Superior temporal gyrus (tissue), 1 donor: Measurements from ENCODE around the gene FGGY.
A peak's percentile ranks its signal among the peaks of the same experiment; 100 is the strongest.

Experiments used
- DNase-seq: peaks from one replicate; pipeline ENCODE4 v3.0.0-alpha.2; 2016; ENCODE audit errors: extremely low spot score

The FGGY gene

DNA sequence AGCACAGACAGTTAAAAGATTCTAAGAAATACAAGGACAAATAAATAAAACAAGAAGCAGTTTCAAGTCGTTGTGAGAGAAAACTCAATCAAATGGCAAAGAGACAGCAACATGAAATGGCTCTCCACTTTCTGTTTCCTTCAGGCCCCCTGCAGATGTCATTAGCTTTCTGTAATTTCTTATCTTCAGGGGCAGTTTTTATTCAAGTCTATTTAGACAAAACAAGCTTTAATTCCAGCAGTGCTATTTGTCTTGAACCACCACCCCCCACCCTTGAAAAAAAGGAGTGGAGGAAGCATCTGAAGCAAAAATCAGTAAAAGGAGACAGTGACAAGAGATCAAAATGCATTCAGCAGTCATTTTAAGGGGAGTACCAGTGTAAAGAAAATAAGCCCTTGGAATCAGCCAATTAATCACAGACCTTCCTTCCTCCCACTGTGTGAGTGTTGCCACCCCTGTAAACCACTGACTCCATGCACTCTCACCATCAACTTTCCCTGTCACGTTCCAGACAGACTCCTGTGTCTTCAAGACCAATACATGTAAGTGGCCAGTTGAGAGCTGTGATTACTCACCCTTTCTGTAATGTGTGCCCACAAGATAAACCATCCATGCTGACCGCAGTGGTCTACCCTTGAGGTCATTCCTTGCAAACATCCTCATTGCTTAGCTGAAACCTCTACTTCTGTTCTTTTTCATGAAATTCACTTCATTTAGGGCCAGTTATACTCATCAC is 381.8 kb downstream of the FGGY start:
- no peak for DNase-seq

DNA sequence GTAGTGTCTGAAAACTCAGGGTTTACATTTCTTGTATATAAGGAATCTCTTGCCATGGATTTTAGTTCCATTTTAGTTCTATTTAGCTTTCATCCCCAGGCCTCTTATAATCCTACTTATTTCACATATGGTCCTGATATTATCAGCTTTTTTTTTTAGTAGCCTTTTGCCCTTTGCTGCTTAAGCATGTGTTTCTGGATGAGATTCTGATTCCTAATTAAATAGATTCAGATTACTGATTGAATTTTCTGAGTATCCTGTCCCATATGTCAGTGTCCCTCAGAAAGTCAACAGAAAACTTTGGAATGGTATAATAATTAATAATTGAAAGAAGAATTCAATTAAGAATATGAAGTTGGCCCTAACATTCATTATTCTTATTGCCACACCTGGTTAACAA is 383.1 kb downstream of the FGGY start:
- no peak for DNase-seq

DNA sequence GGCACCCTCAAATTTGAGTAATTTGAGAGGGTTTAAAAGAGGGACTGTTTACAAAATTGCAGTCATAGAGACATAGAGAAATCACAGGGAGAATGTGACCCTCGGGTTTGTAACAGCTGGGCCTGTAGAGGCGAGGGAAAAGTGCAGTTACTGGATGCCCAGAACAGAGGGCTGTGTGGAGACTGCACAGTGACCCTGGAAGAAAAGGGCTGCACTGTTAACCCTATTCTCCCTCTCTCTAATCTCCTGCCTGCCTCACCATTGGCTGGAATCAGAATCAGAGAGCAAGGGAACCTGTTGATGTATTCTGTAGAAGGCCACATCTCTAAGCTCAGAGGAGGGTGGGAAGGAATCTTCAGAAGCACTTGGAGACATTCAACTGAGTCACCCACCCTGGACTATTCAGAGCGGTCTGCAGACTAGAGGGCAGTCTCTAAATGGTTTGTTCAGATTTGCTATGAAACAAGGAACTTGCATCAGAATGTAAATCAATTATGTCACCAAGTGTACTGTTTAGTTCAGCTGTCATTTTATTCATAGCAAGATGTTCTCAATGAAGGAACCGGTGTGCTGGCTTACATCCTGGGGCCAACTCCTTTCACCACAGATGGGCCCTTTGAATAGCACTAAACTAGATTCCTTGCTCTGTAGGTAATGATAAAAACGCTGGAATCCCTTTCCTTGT is 385.6 kb downstream of the FGGY start:
- DNase-seq: no peak

DNA sequence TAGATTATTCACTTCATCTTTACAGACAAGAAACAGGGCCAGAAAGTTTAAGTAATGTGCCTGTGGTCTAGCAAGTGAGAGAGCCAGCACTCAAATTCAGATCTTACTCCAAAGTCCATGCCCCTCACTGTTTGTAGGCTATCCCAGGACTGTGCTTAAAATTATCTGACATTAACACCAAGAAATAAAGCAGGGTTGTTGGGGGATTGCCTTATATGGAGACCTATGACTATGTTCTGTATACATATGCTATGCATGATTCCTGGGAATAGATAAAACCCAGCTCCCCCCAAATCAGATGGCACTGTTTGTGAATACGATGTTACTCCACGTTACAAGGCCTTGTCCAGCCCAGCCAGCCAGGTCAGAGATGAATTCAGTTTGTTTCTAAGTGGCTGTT is 386.3 kb downstream of the FGGY start:
- DNase-seq: no peak

DNA sequence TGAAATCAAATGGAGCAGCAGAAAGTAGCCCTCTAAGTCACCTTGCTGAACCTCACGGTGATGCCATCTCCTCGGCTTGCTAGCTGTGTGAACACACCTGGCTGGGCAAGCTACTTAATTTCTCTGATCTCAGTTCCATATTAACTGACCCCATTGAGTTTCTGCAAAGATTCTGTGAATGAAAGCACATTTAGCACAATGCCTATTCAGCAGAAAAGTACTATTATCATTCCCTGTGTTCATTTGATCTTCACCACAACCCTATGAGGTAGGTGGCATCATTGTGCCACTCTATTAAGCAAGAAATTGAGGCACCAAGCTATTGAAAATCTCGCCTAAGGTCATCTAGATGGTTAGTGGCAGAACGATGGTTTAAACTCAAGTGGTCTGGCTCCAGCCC is 387.8 kb downstream of the FGGY start:
- DNase-seq: no peak

DNA sequence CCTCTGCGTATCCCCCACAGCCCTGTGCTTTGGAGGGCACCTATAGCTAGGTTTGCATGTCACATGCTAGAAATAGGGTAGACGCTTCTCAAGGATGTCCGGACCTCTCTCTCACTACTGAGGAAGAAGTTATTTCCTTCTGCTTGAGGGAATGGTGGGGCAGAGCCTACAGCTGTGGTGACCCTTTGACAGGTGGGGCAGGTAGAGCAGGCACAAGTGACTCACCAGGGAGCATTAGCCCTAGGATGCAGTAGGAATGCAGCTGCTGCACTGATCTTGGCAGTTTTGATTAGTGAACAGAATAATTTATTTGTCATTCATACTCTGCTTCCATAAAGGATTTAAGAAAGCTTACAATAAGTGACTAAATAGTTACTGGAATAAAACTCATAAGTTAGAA is 388.2 kb downstream of the FGGY start:
- DNase-seq: no peak

DNA sequence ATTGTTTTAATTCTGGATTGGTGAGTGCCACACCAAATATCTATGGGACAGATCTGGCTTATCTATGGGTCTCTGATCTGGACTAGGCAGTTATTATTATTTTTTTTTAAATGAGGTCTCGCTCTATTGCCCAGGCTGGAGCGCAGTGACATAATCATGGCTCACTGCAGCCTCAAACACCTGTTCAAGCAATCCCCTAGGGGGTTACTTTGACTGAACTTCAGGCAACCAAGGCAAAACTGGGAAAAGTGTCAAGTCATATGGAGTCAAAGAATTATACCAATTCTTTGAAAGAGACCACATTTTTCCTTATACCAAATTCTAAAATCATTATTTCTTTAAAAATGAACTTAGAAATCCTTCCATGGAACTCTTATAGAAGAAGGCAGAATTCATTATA is 388.8 kb downstream of the FGGY start:
- no peak for DNase-seq

DNA sequence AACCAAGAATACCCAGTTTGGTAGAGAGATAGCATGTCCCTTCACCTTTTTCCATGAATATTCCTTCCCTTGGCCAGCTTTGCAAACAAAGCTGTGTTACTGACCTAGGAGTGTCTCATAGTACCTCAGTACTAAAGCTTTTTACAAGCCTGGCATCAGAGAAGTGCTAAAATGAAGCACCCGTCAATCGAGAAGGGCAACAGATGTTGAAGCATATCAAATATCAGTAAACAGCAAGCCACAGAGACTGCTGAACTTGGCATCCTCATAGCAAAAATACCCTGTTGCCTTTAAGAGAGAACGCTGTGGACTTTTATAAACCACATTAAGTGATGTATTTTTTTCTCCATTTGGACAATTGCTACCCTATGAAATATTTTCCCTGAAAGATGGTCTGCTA is 389.3 kb downstream of the FGGY start:
- DNase-seq: no peak

DNA sequence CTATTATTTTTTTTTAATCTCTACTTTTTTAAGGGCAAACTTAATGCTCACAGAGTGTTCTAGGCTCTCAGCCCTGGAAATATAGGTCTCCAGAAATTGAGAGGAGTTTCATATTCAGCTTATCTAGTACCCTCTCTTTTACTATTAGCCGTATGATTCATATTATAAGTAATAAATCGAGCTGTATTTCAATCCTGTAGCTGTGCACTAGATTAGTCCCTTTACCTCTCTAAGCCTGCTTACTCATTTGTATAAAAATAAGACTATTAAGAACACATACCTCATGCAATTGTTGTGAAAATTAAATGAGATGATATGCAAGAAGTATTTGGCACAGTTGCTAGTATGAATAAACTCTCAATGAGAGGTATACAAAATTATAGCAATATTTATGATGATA is 389.7 kb downstream of the FGGY start:
- no peak for DNase-seq

DNA sequence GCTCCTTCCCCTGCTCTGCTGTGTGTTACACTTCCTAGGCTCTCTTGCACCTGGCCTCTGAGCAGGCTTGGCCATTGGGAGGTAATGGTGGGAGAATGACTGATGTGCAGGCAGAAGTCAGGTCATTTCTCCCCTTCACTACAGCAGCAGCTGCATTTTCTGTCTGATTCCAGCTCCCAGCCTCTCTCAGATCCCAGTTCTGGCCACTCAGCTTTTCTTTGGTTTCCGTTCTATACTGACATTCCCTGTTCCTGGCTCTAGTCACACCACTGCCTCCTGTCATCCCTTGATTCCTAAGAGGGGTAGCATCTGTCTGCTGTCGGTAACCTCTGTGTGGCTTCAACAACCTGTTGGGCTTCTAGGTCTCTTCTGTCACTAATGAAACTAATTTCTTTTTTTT is 390.2 kb downstream of the FGGY start:
- DNase-seq: no peak

DNA sequence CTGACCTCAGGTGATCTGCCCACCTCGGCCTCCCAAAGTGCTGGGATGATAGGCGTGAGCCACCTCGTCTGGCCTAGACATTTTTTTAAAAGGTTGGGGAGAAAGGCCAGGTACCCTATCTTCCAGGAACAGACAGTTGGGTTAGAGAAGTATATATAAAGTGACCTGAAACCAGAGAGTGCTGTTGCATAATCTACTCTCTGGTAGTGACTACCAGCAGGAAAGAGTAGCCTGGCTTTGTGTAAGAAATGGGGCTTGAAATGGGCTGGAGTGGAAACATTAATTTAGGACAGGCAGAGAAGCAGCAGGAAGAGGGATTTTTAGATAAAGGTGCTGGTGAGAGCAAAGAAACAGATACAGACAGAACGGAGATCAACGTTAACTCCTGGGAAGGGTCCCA is 392.1 kb downstream of the FGGY start:
- no peak for DNase-seq

DNA sequence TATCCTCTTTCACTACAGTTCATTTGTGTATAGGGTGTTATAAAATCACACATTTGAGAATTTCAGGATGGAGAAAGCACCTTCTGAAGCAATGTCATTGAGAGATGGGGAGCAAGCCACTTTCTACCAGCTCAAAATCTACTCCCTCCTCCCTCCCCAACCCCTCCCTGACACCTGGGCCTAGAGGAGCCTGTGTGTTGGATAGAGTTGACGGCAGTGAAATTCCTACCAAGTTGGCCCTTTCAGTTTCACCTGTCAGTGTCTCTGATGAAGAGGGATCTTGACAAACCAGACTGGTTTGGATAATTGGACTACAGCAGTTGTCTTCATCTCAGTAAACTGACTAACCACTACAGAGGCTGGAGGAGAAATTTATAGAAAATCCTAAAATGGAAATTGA is 392.8 kb downstream of the FGGY start:
- DNase-seq: no peak

DNA sequence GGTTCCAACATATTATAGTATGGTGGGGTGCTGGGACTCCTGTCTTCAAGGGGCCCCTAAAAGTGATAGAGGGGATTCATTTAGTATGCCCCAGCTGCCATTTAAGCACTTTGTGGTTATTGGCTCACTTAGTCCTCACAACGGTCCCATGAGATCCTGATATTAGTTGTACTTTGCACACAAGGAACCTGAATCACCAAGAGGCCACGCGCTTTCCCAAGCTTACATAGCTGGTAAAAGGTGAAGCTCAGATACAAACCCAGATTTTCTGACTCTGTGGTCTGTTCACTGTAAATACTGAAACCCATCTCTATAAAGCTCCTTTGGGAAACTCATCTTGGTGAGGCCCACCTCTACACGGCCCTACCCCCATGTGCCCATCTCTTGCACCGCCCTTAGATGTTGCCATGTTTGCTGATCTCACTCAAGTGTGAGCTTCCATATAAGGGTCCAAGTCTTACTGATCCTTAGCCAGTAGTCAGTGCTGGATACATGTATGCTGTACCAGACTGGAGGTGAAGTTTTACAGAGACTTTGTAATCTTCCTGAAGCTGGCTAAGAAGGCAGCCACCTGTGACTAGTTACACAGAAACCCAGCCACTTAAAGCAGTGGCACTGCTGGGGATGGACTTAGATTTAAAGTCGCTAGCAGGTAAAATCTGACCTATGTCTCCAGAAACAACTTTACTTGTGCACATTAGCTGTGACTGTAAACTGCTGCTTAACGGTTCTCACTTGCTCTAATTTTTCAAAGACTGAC is 393.5 kb downstream of the FGGY start:
- DNase-seq: no peak

DNA sequence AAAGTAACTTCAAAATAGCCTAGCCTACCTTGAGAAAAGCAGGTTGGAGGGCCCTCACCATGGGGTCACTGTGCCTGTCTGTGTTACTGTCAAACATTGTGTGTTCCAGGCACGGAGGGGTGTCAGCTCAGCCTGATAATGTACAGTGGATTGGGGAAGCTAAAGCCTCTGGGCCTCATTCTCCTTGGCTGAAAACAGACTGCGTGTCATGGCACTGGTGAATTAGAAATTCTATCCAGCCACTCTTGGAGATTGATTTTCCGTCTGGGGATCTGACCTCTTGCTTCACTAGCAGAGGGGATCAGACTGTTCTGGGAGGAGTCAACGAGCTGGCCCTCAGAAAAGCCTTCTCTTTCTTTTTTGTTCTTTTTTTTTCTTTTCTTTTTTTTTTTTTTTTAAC is 394.4 kb downstream of the FGGY start:
- DNase-seq: no peak

DNA sequence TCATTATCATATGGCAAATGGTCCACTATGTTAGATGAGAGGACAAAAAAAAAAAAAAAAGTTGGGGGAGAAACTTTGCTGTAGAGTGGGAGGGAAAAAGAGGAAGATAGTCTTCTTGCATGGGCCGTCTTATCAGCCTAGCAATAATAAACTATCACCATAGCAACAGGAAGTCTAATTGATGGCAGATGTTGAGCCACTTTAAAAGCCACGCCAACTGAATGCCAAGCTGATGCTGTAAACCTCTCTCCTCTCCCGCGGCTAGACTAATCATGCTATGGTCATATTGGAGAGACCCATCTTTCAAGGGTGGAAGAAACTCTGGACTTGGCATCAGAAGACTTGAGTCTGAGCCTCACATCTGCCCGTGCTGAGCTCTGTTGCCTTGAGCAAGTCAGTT is 395.7 kb downstream of the FGGY start:
- DNase-seq: no peak

DNA sequence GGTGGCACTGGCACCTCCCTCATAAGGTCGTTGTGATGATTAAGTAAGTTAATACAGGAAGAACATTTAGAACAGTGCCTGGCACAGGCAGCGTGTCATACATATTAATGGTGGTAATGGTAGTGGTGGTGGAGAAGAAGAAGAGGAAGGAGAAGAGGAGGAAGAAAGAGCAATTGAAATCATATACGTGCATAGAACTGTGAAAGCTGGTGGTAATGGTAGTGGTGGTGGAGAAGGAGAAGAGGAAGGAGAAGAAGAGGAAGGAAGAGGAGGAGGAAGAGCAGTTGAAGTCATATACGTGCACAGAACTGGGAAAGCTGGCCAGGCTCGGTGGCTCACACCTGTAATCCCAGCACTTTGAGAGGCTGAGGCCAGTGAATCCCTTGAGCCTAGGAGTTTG is 396.5 kb downstream of the FGGY start:
- DNase-seq: no peak

DNA sequence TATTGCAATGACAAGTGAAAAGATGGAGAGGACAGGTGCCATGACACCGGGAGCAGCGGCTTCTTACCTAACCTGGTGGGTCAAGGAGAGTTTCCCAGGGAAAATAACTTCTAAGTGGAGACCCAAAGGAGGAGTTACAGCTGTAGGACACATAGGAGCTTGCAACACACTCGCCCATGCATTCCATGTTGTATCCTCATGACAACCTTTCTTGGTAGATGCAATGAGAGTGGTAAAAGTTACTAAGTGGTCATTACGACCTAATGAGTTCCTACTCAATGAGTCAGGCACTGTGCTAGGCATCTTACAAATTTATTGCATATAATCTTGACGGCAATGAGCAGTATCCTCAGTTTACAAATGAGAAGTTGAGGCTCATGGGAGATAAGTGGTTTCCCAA is 398.4 kb downstream of the FGGY start:
- no peak for DNase-seq

DNA sequence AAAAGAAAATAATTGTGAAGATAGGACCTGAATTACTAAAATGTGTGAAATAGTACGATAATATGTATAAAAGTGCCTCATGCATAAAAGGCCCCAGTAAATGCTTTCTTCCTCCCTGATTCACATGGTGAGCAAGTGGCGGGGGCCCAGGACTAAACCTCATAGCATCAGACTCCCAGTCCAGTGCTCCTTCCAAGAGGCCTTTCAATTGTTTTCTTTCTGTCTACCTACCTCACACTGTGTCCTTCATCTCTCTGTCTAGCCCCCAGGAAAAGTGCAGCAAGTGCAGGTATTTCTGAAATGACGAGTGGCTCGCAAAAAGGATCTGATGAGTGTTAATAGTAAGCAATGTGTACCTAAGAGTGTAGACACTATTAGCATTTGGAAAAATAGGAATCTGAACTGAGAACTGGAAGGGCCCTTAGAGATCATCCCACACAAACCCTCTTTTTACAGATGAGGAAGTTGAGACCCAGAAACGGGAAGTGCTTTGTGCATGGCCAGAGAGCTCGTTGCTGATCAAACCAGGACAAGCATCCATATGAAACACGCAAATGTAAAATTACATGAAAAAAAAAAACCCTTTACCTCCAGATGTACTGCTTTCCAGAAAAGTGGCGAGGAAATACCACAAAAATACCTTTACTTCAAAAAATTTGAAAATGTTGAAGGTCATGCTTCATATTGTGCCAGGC is 399.7 kb downstream of the FGGY start:
- DNase-seq: no peak

DNA sequence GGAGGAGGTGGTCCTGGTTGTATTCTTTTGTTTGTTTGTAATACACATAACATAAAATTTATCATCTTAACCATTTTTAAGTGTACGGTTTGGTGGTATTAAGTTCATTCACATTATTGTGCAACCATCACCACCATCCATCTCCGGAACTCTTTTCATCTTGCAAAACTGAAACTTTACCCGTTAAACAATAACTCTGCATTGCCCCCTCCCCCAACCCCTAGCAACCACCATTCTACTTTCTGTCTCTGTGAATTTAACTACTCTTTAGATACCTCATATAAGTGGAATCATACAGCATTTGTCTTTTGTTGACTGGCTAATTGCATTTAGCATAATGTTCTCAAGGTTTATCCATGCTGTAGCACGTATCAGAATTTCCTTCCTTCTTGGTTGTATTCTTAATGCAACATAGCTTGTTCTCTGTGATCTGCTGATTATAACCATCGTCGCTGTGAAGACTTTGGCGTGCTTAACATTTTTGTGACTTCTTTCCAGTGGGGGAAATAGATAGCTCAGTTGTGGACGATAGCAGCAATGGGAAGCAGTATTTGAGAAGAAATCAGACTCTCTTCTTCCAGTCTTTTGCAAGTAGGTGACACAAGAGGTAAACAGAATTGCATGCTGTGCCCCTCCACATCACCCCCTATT is 400.4 kb downstream of the FGGY start:
- DNase-seq: no peak

DNA sequence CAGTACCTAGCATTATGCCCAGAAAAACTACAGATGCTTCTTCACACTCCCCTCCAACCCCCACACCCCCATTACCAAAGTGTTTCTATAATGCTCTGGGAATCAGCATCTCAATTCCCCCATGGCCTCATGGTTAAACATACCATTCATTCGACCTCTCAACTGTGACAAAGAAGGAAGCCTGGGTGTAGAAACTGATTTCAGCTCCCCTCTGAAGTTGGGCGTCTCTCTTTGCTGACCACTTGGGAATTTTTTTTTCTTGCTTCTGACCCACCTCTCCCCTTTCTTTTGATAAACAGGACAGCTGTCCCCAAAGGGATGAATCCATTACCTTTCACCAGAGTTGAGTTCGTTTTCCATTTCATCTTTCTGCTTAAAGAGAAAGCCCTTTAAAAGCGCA is 401.5 kb downstream of the FGGY start:
- DNase-seq: no peak

DNA sequence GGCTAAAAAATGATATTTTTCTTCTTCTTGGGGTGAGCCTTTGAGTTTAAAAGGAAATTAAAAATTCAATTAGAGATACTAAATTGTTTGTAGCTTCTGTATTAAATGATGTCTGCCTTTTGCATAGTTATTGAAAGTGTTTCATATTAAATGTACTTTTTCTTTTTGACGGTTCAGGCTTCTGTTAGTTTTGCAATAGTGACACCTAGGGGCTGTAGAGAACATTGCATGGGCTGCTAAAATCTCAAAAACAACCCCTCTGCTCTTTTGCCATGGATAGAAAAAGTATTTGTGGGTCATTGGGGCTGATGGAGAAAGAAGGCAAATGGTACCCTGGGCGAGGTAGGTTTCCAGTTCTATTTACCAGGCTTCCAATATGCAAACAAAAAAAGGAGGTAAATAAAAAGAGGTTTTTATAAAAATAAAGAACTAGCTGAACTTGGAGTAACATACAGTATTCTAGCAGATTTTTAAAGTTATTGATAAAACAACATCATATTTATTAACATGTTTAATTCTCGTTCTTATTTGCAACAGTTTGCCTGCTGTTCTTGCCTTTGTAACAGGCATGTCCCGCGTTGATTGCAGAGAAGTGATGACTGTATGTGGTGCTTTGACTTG is 402.4 kb downstream of the FGGY start:
- peak; percentile 85 for DNase-seq
